HG03432 (cell line): ENCODE measurements around the gene ZBTB25.

Source experiments
- ATAC-seq: cut with Tn5 transposase; IDR thresholded peaks from one replicate; pipeline ENCODE4 v1.9.1; 2021; ENCODE audit warnings: mild to moderate bottlenecking, moderate library complexity; ENCODE audit not compliant: unreplicated experiment

ZBTB25 gene, protein sequence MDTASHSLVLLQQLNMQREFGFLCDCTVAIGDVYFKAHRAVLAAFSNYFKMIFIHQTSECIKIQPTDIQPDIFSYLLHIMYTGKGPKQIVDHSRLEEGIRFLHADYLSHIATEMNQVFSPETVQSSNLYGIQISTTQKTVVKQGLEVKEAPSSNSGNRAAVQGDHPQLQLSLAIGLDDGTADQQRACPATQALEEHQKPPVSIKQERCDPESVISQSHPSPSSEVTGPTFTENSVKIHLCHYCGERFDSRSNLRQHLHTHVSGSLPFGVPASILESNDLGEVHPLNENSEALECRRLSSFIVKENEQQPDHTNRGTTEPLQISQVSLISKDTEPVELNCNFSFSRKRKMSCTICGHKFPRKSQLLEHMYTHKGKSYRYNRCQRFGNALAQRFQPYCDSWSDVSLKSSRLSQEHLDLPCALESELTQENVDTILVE

DNA sequence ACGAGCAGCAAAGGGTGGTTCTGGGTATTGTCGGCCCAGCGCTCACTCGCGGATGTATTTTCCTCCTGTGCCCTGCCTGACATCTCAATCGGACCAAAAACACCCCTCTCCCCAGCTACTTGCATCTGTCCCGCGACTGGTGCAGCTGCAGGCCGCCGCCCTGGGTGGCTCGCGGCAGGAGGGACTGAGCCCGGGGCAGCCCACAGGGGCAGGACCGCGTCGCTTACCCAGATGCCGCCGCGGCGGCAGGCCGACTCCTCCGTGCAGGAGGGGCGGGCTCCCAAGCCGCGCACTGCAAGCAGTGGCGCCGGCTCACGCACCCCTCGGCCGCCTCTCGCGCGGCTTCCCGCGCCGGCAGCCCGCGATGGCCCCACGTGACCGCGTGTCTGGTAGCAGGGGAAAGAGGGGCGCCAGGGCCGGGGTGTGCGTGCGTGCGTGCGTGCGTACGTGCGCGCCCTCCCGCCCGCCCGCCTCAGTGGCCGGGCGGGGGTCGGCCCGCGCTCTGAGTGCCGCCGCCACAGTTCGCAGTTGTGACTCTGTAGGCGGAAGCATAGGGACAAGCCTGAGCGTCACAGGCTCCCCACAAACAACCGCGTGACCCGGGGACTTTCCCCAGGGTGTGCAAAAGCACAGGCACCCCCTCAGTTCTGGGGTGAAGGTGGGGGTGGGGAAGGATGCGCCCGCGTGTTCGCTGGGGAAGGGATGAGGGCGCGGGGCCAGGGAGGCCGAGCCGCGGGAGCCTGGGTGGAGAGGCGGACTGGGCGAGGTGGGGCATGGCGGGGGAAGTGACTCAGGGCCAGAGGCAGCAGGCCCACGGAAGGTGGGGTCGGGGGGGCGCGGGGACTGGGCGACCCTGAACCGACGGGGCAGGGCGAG, at the start of gene ZBTB25:
Gene ZBTB25, minus strand, starts transcription at position 405 of the 876 bp plus-strand sequence. CDS start 13,305 bp downstream, outside the sequence.
- ATAC-seq: peak; percentile 69

DNA sequence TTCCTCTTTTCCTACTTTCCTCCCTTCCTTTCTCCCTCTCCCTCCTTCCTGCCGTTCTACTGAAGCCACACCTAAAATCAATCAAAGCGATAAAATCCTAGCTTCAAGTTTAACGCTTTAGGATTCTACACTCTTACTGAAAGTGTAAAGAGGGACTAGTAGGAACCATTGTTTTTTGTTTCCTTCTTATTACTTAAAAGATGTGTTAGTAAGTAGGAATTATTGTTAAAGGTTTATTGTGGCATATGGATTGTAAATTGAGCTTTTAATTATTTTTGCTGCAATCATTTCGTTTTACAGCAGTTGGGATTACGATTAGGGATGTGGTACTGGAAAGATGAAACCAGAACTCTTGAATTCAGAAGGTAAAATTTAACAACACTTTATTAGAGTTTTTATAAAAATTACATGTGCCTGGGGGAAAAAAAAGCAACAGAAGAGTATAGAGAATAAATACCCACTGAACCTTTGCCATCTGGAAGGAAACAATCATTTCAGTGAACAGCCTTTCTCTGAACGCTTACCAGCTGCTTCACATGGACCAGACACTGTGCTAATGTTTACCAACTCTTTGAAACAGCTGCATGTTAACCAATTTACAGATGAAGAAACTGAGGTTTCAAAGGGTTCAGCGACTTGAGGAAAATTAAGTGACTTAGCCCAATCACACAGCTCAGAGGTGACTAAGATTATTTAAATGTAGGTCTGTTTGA, 47.1 kb upstream of the ZBTB25 start:
- no peak for ATAC-seq

DNA sequence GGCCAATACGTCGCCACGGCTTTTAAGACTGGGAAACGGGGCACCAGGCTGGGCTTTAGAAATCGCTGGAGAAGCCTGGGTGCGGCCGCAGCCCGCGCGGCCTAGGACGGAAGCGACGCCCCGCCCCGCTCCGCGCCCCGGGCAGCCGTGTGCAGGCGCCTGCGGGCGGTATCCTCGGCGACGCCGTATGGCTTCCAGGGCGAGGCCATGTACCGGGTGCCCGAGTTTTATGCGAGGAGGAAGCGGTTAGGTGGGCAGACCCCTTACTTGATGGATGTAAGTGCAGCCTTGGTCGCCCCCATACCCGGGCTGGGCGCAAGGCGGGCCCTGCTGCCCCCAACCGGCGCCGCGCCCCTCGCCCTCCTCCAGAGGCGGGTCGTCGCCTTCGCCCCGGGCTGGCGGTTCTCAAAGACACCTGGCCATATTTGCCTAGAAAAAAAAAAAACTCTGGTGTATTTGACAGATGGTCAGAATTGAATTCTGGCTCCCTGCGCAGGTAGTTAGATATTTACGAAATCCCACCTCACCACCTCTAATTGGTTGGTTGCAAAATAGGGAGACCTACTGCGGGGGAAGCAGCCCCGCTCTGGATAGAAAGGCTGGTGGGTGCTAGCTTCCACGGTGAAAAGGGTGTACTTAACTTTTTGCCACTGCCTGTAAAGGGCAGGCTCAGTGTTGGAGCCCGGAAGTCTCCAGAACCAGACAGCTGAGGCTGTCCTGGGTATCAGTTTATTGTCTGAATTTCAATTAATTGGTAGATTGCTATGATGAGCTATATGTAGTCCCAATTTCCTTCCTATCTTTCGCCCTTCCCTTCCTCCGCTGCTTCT, 46.4 kb upstream of the ZBTB25 start, which contains the start of gene PPP1R36:
Gene PPP1R36, plus strand, starts transcription at position 171 of the 830 bp plus-strand sequence. Its CDS starts 37 bp downstream, at position 208.
- ATAC-seq: peak; percentile 49

DNA sequence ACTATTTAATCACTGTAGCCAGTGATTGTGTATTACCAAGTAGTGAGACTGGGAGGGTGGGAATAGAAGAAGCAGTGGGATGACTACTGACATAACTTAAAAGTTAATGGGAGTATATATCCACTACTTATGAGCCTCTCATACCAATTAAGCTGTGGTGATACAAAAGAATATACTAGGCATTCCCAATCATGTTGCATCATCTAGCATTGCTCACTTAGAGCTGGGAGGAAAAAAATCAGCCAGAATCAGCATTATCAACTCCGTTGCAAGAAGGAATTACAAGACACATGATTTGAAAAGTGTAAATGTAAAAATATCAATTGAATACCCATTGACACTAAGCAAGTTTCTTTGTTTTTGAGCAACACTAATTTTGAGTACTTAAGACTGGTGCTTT, 45.4 kb upstream of the ZBTB25 start:
- no peak for ATAC-seq

DNA sequence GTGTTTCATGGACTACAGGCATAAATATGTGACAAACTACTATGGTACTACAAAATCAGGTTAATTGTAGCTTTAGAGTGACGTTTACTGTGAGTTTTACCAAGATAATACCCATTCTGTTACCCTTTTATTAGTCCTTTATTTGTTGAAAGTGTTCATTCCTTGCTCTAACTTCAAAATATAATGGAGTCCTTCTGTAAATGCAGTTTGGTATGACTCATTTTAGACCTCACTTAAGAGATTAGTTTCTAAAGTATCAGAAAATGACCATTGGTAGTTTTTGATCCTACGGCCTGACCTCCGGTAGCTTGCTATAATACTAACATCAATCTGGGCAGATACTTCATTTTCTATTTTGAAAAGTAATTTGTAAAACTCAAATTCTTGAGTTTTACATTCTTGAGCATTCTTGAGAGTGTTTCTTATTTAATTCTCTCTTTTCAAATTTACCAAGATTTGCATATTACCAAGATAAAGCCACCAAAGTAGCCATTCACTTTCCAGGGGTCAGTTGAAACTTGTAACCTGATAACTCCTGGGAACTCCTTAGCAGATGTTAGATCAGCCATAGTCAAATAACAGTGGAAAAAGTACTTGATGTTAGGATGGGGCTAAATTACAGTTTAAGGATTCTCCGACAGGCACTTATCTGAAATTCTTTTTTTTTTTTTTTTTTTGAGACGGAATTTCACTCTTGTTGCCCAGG, 41.1 kb upstream of the ZBTB25 start:
- no peak for ATAC-seq

DNA sequence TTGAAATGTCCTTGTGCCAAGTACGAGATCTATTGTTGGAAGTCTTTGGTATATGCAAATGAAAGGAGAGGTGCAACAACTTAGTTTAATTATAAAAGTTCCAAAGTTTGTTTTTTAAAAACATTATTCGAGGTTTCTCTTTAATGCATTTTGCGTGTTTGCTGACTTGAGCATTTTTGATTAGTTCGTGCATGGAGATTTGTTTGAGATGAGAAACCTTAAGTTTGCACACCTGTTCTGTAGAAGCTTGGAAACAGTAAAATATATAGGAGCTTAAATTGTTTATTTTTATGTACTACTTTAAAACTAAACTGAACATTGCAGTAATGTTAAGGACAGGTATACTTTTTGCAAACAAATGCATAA, 39.2 kb upstream of the ZBTB25 start:
- ATAC-seq: no peak

DNA sequence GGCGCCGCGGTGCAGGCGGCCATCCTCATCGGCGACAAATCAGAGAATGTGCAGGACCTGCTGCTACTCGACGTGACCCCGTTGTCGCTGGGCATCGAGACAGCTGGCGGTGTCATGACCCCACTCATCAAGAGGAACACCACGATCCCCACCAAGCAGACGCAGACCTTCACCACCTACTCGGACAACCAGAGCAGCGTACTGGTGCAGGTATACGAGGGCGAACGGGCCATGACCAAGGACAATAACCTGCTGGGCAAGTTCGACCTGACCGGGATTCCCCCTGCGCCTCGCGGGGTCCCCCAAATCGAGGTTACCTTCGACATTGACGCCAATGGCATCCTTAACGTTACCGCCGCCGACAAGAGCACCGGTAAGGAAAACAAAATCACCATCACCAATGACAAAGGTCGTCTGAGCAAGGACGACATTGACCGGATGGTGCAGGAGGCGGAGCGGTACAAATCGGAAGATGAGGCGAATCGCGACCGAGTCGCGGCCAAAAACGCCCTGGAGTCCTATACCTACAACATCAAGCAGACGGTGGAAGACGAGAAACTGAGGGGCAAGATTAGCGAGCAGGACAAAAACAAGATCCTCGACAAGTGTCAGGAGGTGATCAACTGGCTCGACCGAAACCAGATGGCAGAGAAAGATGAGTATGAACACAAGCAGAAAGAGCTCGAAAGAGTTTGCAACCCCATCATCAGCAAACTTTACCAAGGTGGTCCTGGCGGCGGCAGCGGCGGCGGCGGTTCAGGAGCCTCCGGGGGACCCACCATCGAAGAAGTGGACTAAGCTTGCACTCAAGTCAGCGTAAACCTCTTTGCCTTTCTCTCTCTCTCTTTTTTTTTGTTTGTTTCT, 38.6 kb upstream of the ZBTB25 start:
- no peak for ATAC-seq

DNA sequence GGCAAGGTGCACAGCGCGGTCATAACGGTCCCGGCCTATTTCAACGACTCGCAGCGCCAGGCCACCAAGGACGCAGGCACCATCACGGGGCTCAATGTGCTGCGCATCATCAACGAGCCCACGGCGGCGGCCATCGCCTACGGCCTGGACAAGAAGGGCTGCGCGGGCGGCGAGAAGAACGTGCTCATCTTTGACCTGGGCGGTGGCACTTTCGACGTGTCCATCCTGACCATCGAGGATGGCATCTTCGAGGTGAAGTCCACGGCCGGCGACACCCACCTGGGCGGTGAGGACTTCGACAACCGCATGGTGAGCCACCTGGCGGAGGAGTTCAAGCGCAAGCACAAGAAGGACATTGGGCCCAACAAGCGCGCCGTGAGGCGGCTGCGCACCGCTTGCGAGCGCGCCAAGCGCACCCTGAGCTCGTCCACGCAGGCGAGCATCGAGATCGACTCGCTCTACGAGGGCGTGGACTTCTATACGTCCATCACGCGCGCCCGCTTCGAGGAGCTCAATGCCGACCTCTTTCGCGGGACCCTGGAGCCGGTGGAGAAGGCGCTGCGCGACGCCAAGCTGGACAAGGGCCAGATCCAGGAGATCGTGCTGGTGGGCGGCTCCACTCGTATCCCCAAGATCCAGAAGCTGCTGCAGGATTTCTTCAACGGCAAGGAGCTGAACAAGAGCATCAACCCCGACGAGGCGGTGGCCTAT, 37.8 kb upstream of the ZBTB25 start:
- no peak for ATAC-seq

DNA sequence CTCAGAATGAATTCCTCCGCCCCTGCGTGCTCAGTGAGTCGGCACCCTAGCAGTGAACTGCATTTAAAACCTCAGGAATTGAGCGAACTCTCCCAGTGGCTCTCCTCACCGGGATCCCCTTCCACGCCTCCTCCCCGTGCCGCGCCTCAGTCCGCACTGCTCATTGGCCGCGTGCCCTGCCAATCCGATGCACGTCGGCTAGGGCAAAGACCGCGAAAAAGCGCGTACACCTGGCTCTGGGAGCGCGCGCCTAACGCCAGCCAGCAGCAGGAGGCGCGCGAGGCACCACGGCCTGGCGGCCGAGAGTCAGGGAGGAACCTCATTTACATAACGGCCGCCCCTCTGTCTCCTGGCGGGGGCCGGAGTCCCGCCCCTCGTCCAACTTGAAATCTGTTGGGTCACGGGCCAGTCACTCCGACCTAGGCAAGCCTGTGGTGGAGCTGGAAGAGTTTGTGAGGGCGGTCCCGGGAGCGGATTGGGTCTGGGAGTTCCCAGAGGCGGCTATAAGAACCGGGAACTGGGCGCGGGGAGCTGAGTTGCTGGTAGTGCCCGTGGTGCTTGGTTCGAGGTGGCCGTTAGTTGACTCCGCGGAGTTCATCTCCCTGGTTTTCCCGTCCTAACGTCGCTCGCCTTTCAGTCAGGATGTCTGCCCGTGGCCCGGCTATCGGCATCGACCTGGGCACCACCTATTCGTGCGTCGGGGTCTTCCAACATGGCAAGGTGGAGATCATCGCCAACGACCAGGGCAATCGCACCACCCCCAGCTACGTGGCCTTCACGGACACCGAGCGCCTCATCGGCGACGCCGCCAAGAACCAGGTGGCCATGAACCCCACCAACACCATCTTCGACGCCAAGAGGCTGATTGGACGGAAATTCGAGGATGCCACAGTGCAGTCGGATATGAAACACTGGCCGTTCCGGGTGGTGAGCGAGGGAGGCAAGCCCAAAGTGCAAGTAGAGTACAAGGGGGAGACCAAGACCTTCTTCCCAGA, 36.9 kb upstream of the ZBTB25 start, which contains the start of gene HSPA2:
Gene HSPA2, plus strand, starts transcription at position 534 of the 995 bp plus-strand sequence. Its CDS starts 109 bp downstream, at position 643.
- ATAC-seq: peak; percentile 96

DNA sequence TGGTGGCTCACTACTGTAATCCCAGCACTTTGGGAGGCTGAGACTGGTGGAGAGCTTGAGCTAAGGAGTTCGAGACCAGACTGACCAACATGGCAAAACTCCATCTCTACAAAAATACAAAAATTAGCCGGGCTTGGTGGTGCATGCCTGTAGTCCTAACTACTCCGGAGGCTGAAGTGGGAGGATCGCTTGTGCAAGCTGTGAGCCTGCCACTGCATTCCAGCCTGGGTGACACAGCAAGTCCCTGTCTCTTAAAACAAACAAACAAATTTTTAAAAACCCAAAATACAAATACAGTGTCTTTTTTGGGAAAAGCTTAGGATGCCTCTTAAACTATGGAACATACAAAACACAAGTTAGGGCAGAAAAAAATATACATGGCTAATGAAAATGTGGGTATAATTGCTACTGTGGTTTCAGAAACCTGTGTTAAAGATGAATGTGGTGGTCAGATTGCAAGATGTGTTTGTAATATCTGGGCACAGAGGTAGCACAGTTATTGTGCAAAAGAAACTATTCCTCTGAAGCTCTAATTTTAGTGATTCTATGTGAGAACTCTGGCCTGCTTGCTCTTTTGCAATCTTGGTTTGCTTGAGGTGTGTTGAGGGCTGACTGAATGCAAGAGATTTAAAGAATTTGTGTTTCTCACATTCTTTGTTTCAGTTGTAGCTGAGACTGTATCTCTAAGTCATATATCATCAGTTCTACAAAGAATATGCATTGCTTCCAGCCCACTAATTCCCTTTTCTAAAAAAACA, 33.0 kb upstream of the ZBTB25 start:
- ATAC-seq: no peak

DNA sequence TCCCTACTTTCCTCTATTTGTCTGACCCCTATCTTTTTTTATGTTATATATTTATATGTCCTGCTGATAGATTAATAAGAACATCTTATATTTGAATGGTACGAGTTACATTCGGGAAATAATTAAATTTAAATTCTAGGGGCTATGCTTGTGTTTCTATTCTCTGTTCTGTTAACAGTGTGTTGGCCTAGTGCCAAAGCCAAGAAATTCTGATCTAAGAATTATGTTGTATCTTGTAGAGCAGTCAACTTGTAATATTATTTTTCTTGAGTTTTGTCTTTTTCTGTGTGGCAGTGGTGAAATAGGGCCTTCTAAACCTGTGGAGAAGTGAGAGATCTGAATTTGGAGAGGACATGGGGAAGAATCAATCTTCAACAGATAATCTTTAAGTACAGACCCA, 27.9 kb upstream of the ZBTB25 start:
- no peak for ATAC-seq

DNA sequence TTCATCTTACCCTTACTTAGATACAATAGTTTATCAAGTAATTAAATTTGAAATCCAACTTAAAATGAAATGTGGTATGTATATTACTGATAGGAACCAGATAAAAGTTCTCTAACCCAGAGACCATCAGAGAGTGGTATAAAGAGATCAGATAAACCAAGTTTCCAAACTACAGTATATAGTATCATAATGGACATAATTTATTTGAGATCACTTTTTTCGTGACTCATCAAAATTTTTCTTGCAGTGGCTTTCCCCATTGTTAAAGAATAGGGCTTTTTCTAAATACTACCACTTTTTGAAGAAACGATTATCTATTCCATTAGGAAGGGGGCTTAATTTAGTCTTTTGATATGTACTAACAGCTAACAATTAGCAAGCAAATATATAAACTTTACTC, 21.7 kb upstream of the ZBTB25 start:
- ATAC-seq: no peak

DNA sequence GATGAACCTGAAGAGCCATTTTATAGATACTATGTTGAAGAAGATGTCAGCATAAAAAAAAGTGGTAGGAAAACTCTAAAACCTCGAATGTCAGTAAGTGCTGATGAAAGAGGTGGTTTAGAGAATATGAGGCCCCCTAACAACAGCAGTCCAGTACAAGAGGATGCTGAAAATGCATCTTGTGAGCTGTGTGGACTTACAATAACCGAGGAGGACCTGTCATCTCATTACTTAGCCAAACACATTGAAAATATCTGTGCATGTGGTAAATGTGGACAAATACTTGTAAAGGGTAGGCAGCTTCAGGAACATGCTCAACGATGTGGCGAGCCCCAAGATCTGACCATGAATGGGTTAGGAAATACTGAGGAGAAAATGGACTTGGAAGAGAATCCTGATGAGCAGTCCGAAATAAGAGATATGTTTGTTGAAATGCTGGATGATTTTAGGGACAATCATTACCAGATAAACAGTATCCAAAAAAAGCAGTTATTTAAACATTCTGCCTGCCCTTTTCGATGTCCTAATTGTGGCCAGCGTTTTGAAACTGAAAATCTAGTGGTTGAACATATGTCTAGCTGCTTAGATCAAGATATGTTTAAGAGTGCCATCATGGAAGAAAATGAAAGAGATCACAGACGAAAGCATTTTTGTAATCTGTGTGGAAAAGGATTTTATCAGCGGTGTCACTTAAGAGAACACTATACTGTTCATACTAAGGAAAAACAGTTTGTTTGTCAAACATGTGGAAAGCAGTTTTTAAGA, 19.1 kb upstream of the ZBTB25 start:
- ATAC-seq: no peak

DNA sequence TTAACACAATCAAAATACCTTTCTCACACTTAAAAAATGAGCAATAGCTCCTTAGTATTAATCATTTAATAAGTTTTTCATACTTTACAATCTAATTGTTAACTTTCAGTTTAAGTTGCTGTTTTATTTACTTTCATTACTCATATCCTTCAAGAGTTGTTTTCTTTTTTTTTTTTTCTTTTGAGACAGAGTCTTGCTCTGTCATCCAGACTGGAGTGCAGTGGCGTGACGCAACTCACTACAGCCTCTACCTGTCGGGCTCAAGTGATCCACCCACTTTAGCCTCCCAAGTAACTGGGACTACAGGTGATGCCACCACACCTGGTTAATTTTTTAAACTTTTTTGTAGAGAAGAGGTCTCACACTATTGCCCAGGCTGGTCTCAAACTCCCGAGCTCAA, 17.1 kb upstream of the ZBTB25 start:
- no peak for ATAC-seq

DNA sequence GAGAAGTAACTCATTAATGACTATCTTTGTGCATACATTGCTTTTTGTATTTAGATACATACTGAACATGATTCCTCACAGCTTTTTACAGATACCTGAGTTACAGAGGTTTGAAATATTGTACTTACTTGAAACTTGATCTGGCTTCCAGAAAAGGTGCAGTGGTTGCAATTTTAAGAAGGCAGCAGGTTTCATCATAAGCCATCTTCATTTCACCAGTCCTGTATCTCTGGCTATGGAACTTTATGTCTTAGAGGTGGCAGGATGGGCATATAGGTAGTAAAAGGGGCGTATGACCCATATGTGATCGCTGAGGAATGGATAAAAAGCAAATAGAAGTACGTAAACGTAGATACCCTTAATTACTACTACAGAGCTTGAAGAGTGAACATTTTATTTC, 14.6 kb upstream of the ZBTB25 start:
- no peak for ATAC-seq
